MM.1S (cell line): ENCODE data around the gene MESD.

Source experiments
- EZH2phosphoT487 ChIP-seq: fragments of 300-600 bp; sonication (generic); IDR thresholded peaks from 2 replicates; pipeline ENCODE4 v1.6.1; 2018; ENCODE audit warnings: antibody characterized with exemption, low read length
- TF ChIP-seq, protein P1 (sequence below): fragments of 300-600 bp; sonication (generic); IDR thresholded peaks from 2 replicates; pipeline ENCODE4 v1.5.1; 2016; ENCODE audit warnings: antibody characterized with exemption, low read length, mixed read lengths

DNA sequence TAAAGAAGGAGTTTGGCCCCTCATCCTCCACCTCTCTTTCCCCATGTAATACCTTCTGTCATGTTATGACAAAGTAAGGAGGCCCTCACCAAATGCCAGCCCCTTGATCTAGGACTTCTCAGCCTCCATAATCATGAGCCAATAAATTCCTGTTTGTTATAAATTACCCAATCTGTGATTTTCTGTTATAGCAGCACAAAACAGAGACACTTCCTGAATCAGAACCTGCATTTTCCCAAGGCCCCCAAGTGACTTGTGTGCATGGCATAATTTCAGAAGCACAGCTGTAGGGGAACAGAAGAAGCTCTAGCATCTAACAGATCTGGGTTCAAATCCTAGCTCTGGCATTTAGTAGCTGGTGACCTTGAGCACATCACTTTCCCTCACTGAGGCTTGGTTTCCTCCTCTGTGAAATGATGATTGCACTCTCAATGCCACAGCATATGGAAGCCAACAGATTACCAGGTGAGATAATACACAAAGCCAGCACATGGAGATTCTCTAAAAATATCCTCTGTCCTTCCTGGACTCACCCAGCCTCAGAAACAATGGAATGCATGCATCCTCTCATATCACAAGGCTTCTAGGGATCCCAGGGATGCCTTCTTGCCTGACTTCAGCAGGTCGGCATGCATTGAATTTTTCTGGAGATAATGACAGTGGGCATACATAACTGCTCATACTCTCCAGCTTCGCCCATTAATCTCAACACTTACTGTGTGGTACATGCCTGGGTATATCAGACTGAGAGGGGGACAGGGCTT, 37.4 kb upstream of the MESD start:
- no peak for TF ChIP-seq EZH2phosphoT487
- TF ChIP-seq, protein P1, sequence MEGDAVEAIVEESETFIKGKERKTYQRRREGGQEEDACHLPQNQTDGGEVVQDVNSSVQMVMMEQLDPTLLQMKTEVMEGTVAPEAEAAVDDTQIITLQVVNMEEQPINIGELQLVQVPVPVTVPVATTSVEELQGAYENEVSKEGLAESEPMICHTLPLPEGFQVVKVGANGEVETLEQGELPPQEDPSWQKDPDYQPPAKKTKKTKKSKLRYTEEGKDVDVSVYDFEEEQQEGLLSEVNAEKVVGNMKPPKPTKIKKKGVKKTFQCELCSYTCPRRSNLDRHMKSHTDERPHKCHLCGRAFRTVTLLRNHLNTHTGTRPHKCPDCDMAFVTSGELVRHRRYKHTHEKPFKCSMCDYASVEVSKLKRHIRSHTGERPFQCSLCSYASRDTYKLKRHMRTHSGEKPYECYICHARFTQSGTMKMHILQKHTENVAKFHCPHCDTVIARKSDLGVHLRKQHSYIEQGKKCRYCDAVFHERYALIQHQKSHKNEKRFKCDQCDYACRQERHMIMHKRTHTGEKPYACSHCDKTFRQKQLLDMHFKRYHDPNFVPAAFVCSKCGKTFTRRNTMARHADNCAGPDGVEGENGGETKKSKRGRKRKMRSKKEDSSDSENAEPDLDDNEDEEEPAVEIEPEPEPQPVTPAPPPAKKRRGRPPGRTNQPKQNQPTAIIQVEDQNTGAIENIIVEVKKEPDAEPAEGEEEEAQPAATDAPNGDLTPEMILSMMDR: no peak
